GM18511 (cell line): ENCODE results near the gene COL3A1.
A peak's percentile ranks its signal among the peaks of the same experiment; 100 is the strongest.

ENCODE experiments used
- ATAC-seq: cut with Tn5 transposase; IDR thresholded peaks from one replicate; pipeline ENCODE4 v1.9.1; 2021; ENCODE audit warnings: mild to moderate bottlenecking, moderate library complexity; ENCODE audit not compliant: unreplicated experiment

The COL3A1 gene

GRCh38 chr2:188975497-188976102 lies 1.4 kb downstream of the COL3A1 start:
- no peak for ATAC-seq

GRCh38 chr2:188976545-188977268 lies 2.5 kb downstream of the COL3A1 start:
- no peak for ATAC-seq

- no peak for ATAC-seq
These were observed 3.1 kb downstream of the COL3A1 start for GRCh38 chr2:188977317-188977716.

- ATAC-seq = peak; percentile 92
These were observed 4.3 kb downstream of the COL3A1 start for GRCh38 chr2:188978291-188979081.

- ATAC-seq = peak; percentile 29
These were observed 5.3 kb downstream of the COL3A1 start for GRCh38 chr2:188979187-188980114.

- no peak for ATAC-seq
These were observed 9.4 kb downstream of the COL3A1 start for GRCh38 chr2:188983427-188984064.

GRCh38 chr2:188984065-188984491 lies 9.9 kb downstream of the COL3A1 start:
- ATAC-seq = no peak

GRCh38 chr2:188984680-188985079 lies 10.5 kb downstream of the COL3A1 start:
- ATAC-seq = no peak

- no peak for ATAC-seq
These were observed 12.7 kb downstream of the COL3A1 start for GRCh38 chr2:188986839-188987238.

GRCh38 chr2:188993247-188993646 lies 19.1 kb downstream of the COL3A1 start:
- ATAC-seq = no peak

- ATAC-seq = no peak
These were observed 23.1 kb downstream of the COL3A1 start for GRCh38 chr2:188997263-188997662.

- ATAC-seq = no peak
These were observed 26.0 kb downstream of the COL3A1 start for GRCh38 chr2:189000221-189000620.

- ATAC-seq = no peak
These were observed 27.9 kb downstream of the COL3A1 start for GRCh38 chr2:189002079-189002478.

- no peak for ATAC-seq
These were observed 34.5 kb downstream of the COL3A1 start for GRCh38 chr2:189008555-189009262.

- ATAC-seq = no peak
These were observed 36.4 kb downstream of the COL3A1 start for GRCh38 chr2:189010536-189010935.

GRCh38 chr2:189012351-189012750 lies 38.2 kb downstream of the COL3A1 start:
- ATAC-seq = no peak

GRCh38 chr2:189013031-189013430 lies 38.9 kb downstream of the COL3A1 start:
- no peak for ATAC-seq

GRCh38 chr2:189013671-189014448 lies 39.7 kb downstream of the COL3A1 start:
- no peak for ATAC-seq
